B cell (primary cell): ENCODE results near the gene AMH. TPM values are rescaled to one million over a fixed set of nuclear protein-coding genes. Genes with fewer than 3 reads are reported as not detected.

Experiments
- ATAC-seq: fragments of 200-7000 bp; cut with Tn5 transposase; one replicate; pipeline ENCODE4 v1.10.0; 2021; ENCODE audit warnings: low read depth, mild to moderate bottlenecking, moderate number of reproducible peaks, moderate library complexity
- CTCF ChIA-PET: fragments of 350-600 bp; sonication (Branson Sonifier 250); formaldehyde crosslinking; loops from one replicate; lab custom pipeline; 2021; ENCODE audit warnings: antibody characterized with exemption, inconsistent platforms; lab: Charles Lee
- POLR2A ChIA-PET: fragments of 350-600 bp; sonication (Branson Sonifier 250); formaldehyde crosslinking; loops from one replicate; lab custom pipeline; 2021; ENCODE audit warnings: antibody characterized with exemption; lab: Charles Lee
- DNase-seq: peaks from one replicate; pipeline ENCODE4 v3.0.0; 2013
- H2AFZ ChIP-seq: 2 replicates; pipeline ENCODE4 v1.6.1; 2012; ENCODE audit warnings: mild to moderate bottlenecking, low read depth, low read length; ENCODE audit not compliant: insufficient read depth, poor library complexity, severe bottlenecking
- H3K27ac ChIP-seq, 2 donors: 1 replicate in 1 of 2; 2 replicates in 1 of 2; pipeline ENCODE4 v1.5.1; 2012 to 2013; ENCODE audit warnings: low read length in 2 of 2, mild to moderate bottlenecking in 2 of 2, moderate library complexity in 1 of 2
- H3K27me3 ChIP-seq, 4 experiments: fragments of 200-600 bp in 1 of 4; sonication (generic) in 1 of 4; replicated peaks in 1 of 4; 1 replicate in 2 of 4; 2 replicates in 2 of 4; pipeline versions ENCODE4 v1.6.1 to v1.7.0; 2013 to 2016; ENCODE audit warnings: low read length in 3 of 4, mild to moderate bottlenecking in 2 of 4, mixed read lengths in 1 of 4, moderate library complexity in 1 of 4; ENCODE audit not compliant: insufficient read depth in 4 of 4, control insufficient read depth in 3 of 4; ENCODE audit errors: control extremely low read depth in 1 of 4
- H3K36me3 ChIP-seq, 2 experiments: replicated peaks in 1 of 2; 1 replicate in 1 of 2; 2 replicates in 1 of 2; pipeline versions ENCODE4 v1.6.1 to v1.7.1; 2013; ENCODE audit warnings: low read length in 1 of 2; ENCODE audit not compliant: insufficient read depth in 2 of 2, control insufficient read depth in 1 of 2; ENCODE audit errors: control extremely low read depth in 1 of 2, extremely low read depth in 1 of 2
- H3K4me1 ChIP-seq, 2 donors: fragments of 200-600 bp in 1 of 2; sonication (generic) in 1 of 2; 1 replicate in 1 of 2; 2 replicates in 1 of 2; pipeline versions ENCODE4 v1.5.1 to v1.6.1; 2013 to 2017; ENCODE audit warnings: low read length in 2 of 2; ENCODE audit not compliant: control insufficient read depth in 2 of 2, insufficient read depth in 2 of 2
- H3K4me2 ChIP-seq: replicated peaks from 2 replicates; pipeline ENCODE3; 2012; ENCODE audit warnings: mild to moderate bottlenecking, low read depth, low read length; ENCODE audit not compliant: poor library complexity, severe bottlenecking
- H3K4me3 ChIP-seq, 5 experiments: fragments of 200-600 bp in 1 of 5; sonication (generic) in 1 of 5; 1 replicate in 3 of 5; 2 replicates in 2 of 5; pipeline versions ENCODE4 v1.5.1 to v1.7.0; 2011 to 2016; ENCODE audit warnings: low read length in 4 of 5, mild to moderate bottlenecking in 4 of 5, low read depth in 2 of 5, control low read depth in 1 of 5, moderate library complexity in 1 of 5; ENCODE audit not compliant: insufficient read depth in 1 of 5; ENCODE audit errors: control extremely low read depth in 1 of 5, extremely low read depth in 1 of 5
- H3K79me2 ChIP-seq: fragments of 200-600 bp; sonication (generic); one replicate; pipeline ENCODE4 v1.6.0; 2016; ENCODE audit warnings: low read length; ENCODE audit not compliant: control insufficient read depth, insufficient read depth
- H3K9ac ChIP-seq: fragments of 200-600 bp; sonication (generic); 2 replicates; pipeline ENCODE4 v1.6.1; 2017; ENCODE audit warnings: mild to moderate bottlenecking, low read length, moderate library complexity
- H3K9me3 ChIP-seq, 3 donors: one replicate each; pipeline versions ENCODE4 v1.6.1 to v1.7.1; 2013; ENCODE audit warnings: low read length in 2 of 3; ENCODE audit not compliant: control insufficient read depth in 2 of 3, insufficient read depth in 1 of 3; ENCODE audit errors: control extremely low read depth in 1 of 3
- H4K20me1 ChIP-seq: 2 replicates; pipeline ENCODE4 v1.6.0; 2012; ENCODE audit warnings: mild to moderate bottlenecking, low read length; ENCODE audit not compliant: insufficient read depth, control insufficient read depth, poor library complexity, severe bottlenecking
- H3K27ac Mint-ChIP-seq: one replicate; pipeline ENCODE4 v1.8.0; 2021; ENCODE audit warnings: mixed read lengths
- H3K27me3 Mint-ChIP-seq: one replicate; pipeline ENCODE4 v1.8.0; 2021; ENCODE audit warnings: mixed read lengths
- H3K4me1 Mint-ChIP-seq: one replicate; pipeline ENCODE4 v1.8.0; 2021; ENCODE audit warnings: mixed read lengths
- H3K4me3 Mint-ChIP-seq: one replicate; pipeline ENCODE4 v1.8.0; 2021; ENCODE audit warnings: mixed read lengths
- H3K9me3 Mint-ChIP-seq: one replicate; pipeline ENCODE4 v1.8.0; 2022; ENCODE audit warnings: mixed read lengths; ENCODE audit not compliant: insufficient read depth
- CTCF ChIP-seq: fragments of 200-600 bp; IDR thresholded peaks from one replicate; pipeline ENCODE4 v1.8.0; 2022; ENCODE audit warnings: antibody characterized with exemption, mild to moderate bottlenecking
- EZH2 ChIP-seq: IDR thresholded peaks from 2 replicates; pipeline ENCODE4 v1.6.1; 2012; ENCODE audit warnings: borderline replicate concordance, low read depth, mild to moderate bottlenecking, moderate library complexity, low read length; ENCODE audit not compliant: insufficient read depth, poor library complexity, severe bottlenecking
- WGBS: methylation state at CpG from one replicate; pipeline ENCODE4 v1.1.5; 2013; ENCODE audit warnings: missing lambda C conversion rate; ENCODE audit not compliant: insufficient coverage; 5-methylcytosine and 5-hydroxymethylcytosine counted together
- intact Hi-C: fragments of 100-400 bp; cut with micrococcal nuclease; formaldehyde crosslinking; loops from one replicate; pipeline ENCODE4 v1.10.0; 2022
- polyA plus RNA-seq: library from polyadenylated mRNA; depleted of rRNA; stranded (reverse); fragments of >200 nt; gene quantifications from 2 replicates; pipeline ENCODE4 v1.2.3, GENCODE V29; 2012
- total RNA-seq, 2 donors: library from RNA; stranded (reverse); fragments of 120-200 nt in 1 of 2; gene quantifications; 1 replicate in 1 of 2; 2 replicates in 1 of 2; pipeline versions ENCODE4 v1.2.3 to v1.2.4, GENCODE V29; 2013 to 2022

Gene AMH
- total and polyA plus RNA-seq, 2 donors (not counting 1 experiment from before 2014, with no cell fraction given): 1.5 to 4.5 TPM

GRCh38 chr19:2288818-2289713, 39.9 kb downstream of the AMH start:
- no peaks in the 10 kb centered on the region for H3K27me3 Mint-ChIP-seq
- H3K79me2 ChIP-seq: peaks cover 52% of the 10 kb centered on the region

More at GRCh38 chr19:2288818-2289713, 39.9 kb downstream of the AMH start:
- Mint-ChIP-seq H3K4me3 (peak overlapping the region; percentile 97), H3K9me3 (no peaks in the 10 kb centered on the region), H3K27ac (peak overlapping the region; percentile 87), H3K4me1 (peaks cover 44% of the 10 kb centered on the region)
- Histone ChIP-seq H3K36me3 (peaks cover 0 to 13% of the 10 kb centered on the region in 2 experiments), H3K4me1 (peaks cover 38 to 54% of the 10 kb centered on the region in 2 donors), H4K20me1 (peaks cover 33% of the 10 kb centered on the region), H3K9ac (peak overlapping the region; percentile 69), H3K27me3 (no peaks in the 10 kb centered on the region), H3K27ac (peak overlapping the region; percentile 75 to 81), H3K4me2 (peak overlapping the region; percentile 82), H3K9me3 (no peaks in the 10 kb centered on the region), H2AFZ (peak overlapping the region; percentile 21), H3K4me3 (peak overlapping the region in 4 of 5 experiments; percentile 66 to 82 (median 76))
- 23% methylated on average over 28 of the region's 28 CpGs for WGBS
- ChIA-PET POLR2A (interaction anchor here (0.5 to 3.4 kb wide), 20 partner anchors 9 to 439 kb away, joined by 3 to 65 read pairs (median 5); partner anchors contain the start of genes LSM7 and SPPL2B), CTCF (interaction anchor here (0.6 to 3.2 kb wide), 22 partner anchors 10 to 329 kb away, joined by 3 to 30 read pairs (median 4); partner anchors contain the start of gene PLEKHJ1)
- intact Hi-C loops: loop anchor here (1.0 to 5.0 kb wide), 3 partner anchors 14 to 43 kb away; no protein-coding TSS in a partner anchor
- DNase-seq (peak; percentile 71), ATAC-seq (peak; percentile 31)
- no peak for TF ChIP-seq EZH2
- no peak for TF ChIP-seq CTCF
